GM19240 (cell line): ENCODE measurements around the gene WNT10A.
"Not testable (repeated sequence)": the region's sequence is repeated elsewhere in the genome, so short reads cannot be mapped to it uniquely, and the experiment has no call there.

ENCODE experiments used
- DNase-seq: peaks from one replicate; pipeline ENCODE4 v3.0.0; 2011; ENCODE audit warnings: low spot score; ENCODE audit not compliant: insufficient read length

Gene WNT10A

GRCh38 chr2:218893349-218894150 is 12.9 kb downstream of the WNT10A start:
- DNase-seq, result no peak

GRCh38 chr2:218894151-218894879 is 13.7 kb downstream of the WNT10A start:
- no peak for DNase-seq

- DNase-seq, result no peak
Measured at GRCh38 chr2:218894880-218895157, 14.2 kb downstream of the WNT10A start.

- no peak for DNase-seq
Measured at GRCh38 chr2:218895326-218895725, 14.7 kb downstream of the WNT10A start.

- DNase-seq, result no peak
Measured at GRCh38 chr2:218895759-218896500, 15.3 kb downstream of the WNT10A start.

- DNase-seq, result peak; percentile 85
Measured at GRCh38 chr2:218896501-218897393, 16.1 kb downstream of the WNT10A start.

GRCh38 chr2:218897394-218898108 is 16.9 kb downstream of the WNT10A start:
- no peak for DNase-seq

GRCh38 chr2:218898109-218898878 is 17.6 kb downstream of the WNT10A start:
- no peak for DNase-seq

GRCh38 chr2:218899147-218899546 is 18.5 kb downstream of the WNT10A start:
- no peak for DNase-seq

GRCh38 chr2:218902427-218902826 is 21.8 kb downstream of the WNT10A start:
- DNase-seq, result no peak

GRCh38 chr2:218904176-218904575 is 23.5 kb downstream of the WNT10A start:
- no peak for DNase-seq

- DNase-seq, result no peak
Measured at GRCh38 chr2:218908721-218909619, 28.3 kb downstream of the WNT10A start.

- DNase-seq, result no peak
Measured at GRCh38 chr2:218910741-218911140, 30.1 kb downstream of the WNT10A start.

GRCh38 chr2:218920504-218920903 is 39.9 kb downstream of the WNT10A start:
- DNase-seq, result no peak

- DNase-seq, result no peak
Measured at GRCh38 chr2:218924757-218925156, 44.1 kb downstream of the WNT10A start.

GRCh38 chr2:218925434-218925833 is 44.8 kb downstream of the WNT10A start:
- no peak for DNase-seq

- DNase-seq, result no peak
Measured at GRCh38 chr2:218927422-218927821, 46.8 kb downstream of the WNT10A start.

GRCh38 chr2:218927876-218928275 is 47.2 kb downstream of the WNT10A start:
- DNase-seq, result no peak

GRCh38 chr2:218930488-218930887 is 49.8 kb downstream of the WNT10A start:
- not testable (repeated sequence) for DNase-seq
